Left renal pelvis (tissue), 4 donors: ENCODE measurements around the gene GABBR2. TPM values are rescaled to one million over a fixed set of nuclear protein-coding genes. Genes with fewer than 3 reads are reported as not detected.

Experiments
- DNase-seq, 4 donors: peaks; one replicate each; pipeline ENCODE4 v3.0.0-alpha.2; 2013; ENCODE audit warnings: low read depth in 4 of 4, low spot score in 3 of 4
- polyA plus RNA-seq, 4 donors: library from polyadenylated mRNA; unstranded; fragments of 120-200 nt; gene quantifications; one replicate each; pipeline ENCODE4 v1.2.1, GENCODE V29; 2013; ENCODE audit not compliant: insufficient read length in 4 of 4

The GABBR2 gene
- polyA plus RNA-seq, 4 donors = 4.0 to 14.3 (median 5.1) TPM

DNA sequence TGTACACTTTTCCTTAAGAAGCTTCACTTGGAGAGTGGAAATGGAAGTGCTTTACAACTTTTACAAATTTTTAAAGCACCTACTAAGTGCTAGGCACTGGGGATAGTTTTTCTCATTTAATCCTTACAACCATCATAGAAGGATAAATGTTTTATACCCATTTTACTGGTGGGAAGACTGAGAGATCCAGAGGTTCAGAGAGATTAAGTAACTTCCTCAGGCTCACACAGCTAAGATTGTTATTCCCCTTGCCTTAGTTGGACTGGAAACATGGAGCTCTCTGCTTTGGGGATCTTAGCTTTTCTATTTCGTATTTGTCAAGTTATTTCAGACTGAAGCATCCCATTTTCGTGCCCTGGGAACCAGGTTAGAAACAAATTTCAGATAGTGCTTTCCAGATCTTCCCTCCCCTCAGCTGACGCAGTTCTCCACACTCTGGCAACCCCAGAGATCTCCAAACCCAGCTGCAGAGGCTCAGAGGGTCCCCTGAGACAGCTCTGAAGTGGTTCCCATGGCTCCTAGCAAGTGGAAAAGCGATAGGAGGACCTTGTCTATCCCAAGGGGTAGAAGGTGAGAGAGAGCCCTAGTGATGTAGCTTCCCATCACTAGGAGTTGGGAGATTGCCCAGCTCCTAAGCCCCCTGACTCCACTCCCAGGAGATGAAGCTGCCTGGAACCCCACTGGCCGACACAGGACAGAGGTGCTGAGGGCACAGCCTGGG, 16.2 kb upstream of the GABBR2 start:
- no peak for DNase-seq

DNA sequence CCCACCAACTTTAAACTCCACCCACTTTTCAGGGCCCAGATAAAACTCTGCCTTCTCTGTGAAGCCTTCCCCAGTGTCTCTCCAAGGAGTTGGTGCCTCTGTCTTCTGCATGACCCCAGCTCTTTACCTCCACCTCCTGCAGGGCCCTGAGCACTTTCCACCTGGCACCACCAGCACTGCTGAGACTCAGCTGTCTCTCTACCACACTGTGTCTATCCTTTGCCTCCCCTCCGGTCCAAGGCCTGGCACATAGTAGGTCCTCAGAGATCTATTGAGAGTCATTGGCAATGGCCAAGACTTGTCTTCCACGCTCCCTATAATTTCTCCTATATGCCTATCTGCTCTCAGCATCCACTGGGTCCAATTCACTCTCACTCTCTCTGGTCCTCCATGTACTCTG, 12.9 kb upstream of the GABBR2 start:
- no peak for DNase-seq

DNA sequence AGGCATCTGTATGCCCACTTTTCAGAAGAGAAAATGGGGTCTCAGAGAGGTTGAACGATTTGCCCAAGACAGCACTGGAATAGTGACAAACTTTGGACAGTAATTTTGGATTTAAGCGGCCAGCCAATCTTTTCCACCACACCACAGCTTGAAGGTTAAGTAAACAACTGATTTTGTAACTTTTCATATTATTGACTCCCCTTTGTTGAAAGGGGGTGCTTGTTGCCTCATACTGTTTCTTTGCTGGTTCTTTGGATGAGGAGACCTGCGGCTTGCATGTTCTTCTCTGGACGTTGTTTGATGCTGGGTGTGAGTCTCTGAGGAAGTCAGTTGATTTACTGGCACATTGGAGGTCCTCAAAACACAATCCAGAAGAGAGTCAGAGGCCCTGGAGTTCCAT, 11.7 kb upstream of the GABBR2 start:
- no peak for DNase-seq

DNA sequence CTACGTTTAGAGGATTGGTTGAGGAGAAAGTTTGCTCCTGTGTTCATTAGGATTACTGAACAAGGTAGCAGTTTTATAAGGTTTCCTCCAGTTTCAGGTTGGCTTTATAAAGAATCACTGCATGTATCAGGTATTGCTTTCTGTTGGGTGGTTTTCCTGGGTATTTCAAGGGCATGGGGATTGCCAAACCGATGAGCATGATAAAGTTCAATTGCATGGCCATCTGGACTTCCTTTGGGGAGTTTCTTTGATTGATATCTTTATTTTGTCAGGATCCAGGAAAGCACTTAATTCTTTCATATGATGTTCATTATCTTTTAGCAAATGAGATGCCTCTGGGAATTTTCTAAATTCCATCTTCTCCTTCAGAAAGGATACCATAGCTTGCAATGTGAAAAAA, 10.3 kb upstream of the GABBR2 start:
- no peak for DNase-seq

DNA sequence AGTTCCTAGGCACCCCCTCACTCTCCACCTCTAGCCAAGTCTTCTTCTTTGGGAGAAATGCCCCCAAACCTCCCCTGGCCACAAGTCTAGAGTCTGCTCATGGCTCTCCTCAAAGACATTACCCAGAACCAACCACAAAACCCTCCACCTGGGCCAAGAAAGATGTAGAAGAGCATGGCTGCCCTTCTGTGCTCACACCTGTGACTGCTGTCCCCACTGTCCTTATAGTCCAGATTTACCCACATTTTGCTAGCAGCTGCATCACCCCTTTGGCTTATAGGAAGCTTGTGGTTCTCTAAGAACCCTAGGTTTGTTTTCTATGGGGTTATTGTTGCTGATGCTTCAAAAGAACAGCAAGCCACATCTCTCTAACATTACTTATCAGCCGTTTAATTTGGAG, 6.1 kb upstream of the GABBR2 start:
- DNase-seq = no peak

DNA sequence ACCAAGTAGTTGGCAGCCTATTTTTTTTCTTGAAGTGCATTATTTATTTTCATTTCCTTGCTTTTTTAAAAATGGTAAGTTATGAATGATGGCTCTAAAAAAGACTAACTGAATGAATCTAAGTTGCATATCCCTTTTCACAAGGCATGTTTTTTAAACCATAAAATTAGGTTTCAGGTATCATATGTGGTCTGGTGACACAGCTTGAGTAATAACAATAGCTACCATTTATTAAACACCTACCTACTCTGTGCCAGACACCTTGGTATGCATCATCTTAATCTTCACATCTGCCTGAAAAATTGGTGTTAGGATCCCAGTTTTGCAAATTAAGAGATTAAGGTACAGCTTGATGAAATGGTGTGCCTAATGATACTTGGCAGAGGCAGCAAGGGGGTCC, 4.3 kb upstream of the GABBR2 start:
- DNase-seq = no peak

DNA sequence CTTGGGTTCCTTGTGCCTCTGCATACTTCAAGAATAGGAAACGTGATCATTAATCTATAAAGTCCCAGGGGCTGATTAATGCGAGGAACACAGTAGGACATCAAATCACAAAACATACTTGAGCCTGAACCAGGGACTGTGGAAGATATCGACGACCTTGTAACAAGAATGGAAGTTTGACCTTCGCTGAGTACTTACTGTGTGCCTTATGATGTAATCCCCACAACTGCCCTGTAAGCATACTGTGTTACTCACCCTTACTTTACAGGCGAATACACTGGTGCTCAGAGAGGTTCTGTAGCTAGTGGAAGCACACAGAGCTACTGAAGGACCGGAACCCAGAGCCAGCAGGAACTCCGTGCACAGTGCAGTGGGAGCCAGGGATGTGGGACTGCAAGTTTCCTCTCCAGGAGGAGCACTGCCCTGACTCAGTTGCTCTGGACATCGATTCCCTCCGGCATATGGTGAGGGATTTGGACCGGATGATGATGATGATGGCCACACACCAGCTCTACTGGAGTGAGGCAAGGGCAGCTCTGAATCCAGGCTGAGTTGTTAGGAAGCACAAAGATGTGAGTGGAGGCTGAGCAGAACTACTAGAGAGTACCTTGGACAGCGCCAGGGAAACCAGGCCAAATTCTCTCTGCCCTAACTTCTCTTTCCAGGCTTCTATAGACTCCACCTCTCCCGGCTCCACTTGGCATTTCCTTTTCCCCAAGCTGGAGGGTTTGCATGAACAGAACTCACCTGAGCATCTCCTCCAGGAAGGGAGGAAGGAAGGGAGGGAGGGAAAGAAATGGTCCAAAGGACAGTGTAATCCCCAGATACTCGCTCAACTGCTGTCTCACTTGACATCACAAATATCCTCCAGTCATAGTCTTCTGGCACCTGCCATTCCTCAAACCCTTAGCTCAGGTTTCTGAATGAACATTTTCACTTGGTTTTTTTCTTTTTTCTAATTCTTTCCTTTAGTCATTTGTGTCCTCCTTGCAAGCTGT, 1.5 kb upstream of the GABBR2 start:
- DNase-seq = peak in 3 of 4 donors; percentile 38 to 48 (median 40)

DNA sequence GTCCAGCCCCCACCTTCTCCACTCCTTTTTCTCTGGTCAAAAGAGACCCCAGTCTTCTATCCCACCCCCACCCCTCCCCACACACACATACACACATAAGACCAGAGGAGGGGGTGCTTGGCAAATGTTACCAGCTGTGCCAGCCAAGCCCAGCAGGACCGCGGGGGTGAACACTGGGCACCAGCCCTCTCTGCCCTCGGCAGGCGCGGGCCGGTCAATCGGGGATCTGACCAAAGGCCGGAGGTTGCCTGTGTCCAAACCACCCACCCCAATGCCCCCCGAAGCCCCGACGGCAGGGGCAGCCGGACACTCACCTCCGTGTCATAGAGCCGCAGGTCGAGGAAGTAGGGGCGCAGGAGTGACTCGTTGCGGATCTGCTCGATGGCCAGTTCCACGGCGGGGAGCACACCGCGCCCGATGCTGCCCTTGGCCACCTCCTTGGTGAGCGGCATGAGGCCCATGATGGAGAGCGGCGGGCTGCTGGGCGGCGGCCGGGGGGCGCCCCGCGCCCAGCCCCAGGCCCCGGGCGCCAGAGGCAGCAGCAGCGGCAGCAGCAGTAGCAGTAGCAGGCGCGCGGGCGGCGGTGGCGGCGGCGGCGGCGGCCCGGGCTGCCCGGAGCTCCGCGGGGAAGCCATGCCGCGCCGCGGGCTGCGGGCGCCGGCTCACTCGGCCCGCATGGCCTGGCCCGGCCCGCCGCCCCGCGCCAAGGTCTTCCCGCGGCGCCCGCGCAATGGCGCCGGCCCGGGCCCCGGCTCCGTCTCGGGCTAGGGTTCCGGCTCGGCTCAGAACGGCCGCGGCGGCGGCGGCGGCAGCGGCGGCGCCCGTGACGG, 417 bp downstream of the GABBR2 start:
- no peak for DNase-seq

DNA sequence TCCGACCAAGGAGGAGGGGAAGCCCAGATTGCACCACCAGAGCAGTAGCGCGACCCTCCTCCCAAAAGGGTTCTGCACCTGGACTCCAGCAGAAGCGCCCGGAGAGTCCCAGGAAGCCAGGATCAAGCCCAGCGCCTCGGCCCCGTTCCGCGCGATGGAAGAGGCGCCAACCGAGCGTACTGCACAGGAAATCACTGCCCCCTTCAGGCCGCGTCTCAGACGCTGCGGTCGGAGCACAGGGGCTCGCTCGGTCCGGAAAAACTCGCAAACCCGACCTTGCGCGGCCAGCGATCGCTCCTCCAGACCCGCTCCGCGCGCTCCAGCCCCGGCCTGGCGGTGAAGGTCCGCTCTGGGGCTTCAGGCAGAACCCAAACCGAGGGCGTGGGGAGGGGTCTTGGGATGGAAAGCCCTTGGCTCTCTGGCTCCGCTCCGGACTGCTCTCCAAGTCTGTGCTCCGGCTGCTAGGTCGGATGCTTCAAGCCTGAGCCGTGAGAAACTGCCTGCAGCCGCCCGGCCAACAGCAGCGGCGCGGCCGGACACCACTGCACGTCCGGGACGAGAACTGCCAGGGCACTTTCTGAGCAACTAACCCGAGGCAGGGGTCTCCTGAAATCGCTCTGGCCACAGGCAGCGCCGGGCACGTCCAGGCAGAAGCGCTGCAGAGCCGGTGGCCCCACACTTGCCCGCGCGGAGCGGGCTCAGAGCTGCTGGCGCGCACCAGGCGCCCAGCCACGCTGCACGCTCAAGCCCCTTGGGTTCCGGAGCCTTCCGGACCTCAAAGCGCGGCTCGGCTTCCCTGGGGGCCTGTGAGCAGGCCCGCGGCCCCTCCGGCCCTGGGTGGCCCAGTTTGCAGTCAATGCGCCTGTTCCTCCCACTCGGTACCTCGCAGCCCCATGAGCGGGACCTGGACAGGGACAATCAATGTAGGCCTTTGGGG, 1.3 kb downstream of the GABBR2 start:
- peak; percentile 59 to 75 (median 70) for DNase-seq

DNA sequence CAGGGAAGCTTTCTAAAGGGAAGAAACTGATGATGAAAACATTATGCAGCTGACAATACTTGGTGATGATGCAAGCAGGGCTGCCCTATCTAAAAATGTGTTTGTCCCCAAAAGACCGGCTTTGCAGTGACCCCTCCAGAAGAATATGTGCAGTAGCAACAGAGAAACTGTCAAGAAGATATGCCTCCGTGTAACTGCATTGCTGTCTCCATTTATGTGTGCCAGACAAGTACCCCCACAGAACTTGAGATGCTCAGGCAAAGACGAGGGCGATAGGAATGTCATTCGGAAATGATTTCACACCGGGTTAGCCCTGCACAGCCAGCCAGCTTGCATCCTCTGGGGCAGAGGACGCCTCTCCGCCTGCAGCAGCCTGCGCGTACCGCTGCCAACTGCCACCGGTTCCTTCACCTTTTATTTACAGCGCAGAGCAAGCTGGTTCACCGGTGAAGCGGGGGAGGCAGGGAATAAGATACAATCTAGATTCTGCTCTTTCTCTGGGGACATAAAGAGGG, 2.0 kb downstream of the GABBR2 start:
- peak in 1 of 4 donors; percentile 51 for DNase-seq

DNA sequence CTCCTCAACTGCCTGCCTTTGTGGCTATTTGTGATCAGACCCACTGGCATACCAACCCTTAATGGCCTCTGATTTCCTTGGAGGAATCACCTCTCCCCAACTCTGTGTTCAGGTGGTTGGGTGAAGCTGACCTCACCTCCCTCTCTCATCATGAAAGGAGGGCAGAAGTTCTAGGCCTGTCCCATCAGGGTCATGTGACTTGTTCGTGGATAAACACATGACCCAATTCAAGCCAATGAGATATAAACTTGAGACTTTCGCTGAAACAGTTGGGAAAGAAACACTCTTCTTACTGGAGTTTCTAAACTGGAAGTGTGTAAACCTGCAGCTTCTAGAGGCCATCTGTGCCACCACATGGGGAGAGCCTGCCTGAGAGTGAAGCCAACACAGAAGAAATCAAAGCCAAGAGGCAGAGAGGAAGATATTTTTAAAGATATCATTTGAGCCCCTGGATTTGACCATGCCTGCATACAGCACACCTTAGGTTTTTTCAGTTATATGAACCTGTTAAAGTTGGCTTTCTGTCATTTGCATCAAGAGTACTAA, 5.8 kb downstream of the GABBR2 start:
- DNase-seq = no peak

DNA sequence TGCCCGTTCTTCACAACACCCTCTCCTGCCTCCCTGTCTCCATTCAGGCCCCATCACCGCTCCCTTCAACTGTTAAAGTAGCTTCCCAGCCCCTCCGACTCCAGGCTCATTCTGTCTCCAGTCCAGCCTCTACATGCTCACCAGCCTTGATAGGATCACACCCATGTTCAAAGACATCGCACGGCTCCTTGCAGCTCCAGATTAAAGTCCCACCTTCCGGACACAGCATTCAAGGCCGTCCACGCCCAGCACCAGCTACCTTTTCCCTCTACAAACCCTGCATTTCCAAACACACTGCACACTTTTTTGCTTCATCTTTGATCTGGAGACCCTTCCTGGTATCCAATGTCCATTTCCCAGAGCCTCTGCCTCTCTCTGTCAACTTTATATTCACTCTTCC, 6.4 kb downstream of the GABBR2 start:
- DNase-seq = no peak

DNA sequence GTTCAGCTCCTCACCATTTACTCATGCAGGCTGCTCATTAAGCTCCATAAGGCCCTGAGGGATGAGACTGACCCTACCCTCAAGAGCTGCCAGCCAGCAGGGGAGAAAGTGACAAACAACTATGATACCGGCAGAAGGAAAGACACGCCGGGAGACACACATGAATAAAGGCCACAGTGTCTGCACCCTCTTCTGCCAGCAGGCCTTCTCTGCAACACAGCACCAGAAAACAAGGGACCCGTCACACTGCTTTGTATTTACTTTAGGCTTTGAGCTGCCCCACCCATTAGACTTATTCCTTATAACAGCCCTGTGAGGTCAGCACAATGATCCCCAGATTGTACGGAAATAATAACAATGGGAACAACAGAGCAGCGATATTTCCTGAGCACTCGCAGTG, 7.2 kb downstream of the GABBR2 start:
- DNase-seq = no peak

DNA sequence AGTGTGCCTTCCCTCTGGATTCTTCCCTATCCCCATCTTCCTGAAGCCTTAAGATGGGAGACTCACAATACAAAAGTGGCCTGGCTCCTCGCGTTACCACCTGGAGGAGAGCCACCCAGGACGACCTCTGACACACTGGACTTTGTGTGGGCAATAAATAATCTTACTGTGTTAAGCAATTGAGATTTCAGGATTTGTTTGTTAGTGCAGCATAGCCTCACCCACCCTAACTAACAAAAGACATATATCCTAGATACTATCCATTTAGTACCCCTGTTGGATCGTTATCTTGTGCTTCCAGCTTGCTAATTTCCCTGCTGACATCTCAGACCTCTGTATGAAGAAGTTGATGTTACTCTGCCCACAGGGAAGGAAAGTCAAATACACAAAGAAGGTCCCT, 7.9 kb downstream of the GABBR2 start:
- DNase-seq = no peak

DNA sequence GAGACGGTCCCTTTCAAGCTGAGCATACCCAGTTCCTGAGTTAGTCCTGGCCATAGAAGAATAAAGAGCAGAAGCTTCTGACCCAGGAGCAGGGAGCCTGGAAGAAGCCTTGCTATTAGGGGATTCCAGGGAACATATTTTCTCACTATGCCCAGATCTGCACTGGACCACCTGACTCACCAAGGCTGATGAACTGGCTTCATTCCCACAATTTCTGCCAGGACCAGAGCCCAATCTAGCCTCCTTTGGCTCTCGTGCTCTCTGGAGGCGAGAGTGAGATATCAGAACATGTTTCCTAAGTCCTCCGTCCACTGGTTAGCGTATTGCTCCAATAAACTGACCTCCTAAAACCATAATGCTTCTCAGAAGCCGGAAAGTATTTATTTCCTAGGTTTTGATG, 9.9 kb downstream of the GABBR2 start:
- DNase-seq = no peak

DNA sequence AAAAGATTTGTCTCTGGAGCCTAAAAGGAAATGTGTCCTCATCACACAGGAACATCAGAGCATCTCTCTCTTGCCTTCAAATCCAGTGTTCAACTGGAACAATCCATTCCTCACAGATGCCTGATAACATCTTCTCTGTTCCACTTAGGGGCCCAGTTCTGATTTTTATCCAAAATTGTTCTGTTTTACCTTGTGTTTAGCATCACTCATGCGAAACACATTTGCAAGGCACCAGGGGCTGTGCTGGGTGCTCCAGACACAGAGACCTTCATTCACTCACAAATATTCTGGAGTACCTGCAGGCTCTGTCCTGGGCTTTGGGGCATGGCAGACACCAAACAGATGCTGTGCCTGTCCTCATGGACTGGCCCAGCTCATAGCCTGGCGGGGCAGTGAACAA, 13.8 kb downstream of the GABBR2 start:
- no peak for DNase-seq

DNA sequence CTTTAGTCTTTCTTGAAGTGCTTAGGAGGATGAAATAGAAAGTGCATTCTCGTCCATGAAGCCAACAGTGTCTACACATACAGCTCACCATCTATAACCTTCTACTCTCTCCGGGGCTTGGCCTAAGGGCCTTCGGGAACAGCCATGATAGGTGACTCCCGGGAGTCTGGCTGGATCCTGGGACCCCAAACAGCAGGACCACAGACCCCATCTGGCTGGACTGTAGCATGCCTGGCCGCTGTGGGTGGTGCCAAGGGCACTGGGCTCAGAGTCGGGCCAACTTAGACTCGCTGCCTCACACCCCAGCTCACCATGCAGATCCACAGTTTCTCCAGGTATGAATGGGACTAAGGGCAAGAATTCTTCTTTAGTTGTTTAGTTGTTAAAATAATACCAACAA, 16.3 kb downstream of the GABBR2 start:
- DNase-seq = no peak

DNA sequence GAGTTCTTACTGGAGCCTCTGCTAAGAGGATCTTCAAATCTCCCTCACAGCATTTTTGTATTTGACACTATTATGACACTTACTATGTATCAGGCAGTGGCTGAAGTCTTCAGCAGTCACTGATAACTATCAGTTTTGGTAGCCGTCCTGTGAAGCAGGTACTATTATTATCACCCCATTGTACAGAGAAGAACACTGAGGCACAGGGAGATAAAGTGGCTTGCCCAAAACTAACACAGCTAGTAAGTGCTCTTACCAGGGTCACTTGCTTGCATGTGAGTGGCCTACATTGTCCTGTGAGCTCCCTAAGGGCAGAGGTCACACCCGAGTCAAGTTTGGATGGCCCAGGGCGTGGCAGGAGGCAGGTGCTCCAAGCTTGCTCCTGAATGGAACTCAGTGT, 16.8 kb downstream of the GABBR2 start:
- no peak for DNase-seq

DNA sequence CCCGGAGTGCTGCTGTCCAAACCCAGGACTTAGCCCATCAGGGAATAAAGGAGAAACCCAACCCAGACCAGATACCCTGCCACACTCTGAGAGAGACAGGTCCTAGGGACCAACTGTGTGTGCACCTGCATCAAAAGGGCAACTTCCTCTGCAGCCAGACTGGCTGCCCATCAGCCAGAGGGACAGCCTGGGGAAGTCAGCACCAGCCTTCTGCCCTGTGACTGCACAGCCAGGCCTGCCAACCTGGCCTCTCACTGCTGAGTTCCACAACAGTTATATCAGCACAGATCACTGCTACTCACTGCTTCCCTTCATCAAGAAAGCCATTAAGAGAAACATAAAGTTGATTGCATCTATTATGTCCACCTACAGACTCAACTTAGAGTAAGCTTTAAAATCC, 18.0 kb downstream of the GABBR2 start:
- DNase-seq = no peak
